GM12891 (cell line): ENCODE results near the gene MAP7D3.

Source experiments
- DNase-seq: peaks from one replicate; pipeline ENCODE4 v3.0.0; 2011; ENCODE audit warnings: low spot score; ENCODE audit not compliant: insufficient read length
- FAIRE-seq: peaks from 2 replicates; lab custom pipeline; 2011; peaks lifted over from hg19 to GRCh38; lab: Jason Lieb, UNC
- PAX5 ChIP-seq: IDR thresholded peaks from 2 replicates; pipeline ENCODE4 v1.6.1; 2011; ENCODE audit warnings: low read length, moderate library complexity, mild to moderate bottlenecking; ENCODE audit not compliant: insufficient read depth, severe bottlenecking
- POLR2A ChIP-seq: IDR thresholded peaks from 2 replicates; pipeline ENCODE4 v1.6.1; 2011; ENCODE audit warnings: low read depth, low read length, control low read depth
- POLR2AphosphoS5 ChIP-seq: IDR thresholded peaks from 2 replicates; pipeline ENCODE4 v1.6.1; 2011; ENCODE audit warnings: low read depth, low read length, control low read depth
- POU2F2 ChIP-seq: IDR thresholded peaks from 2 replicates; pipeline ENCODE4 v1.6.1; 2011; ENCODE audit warnings: low read depth, mild to moderate bottlenecking, control low read depth, low read length, moderate library complexity
- SPI1 ChIP-seq: IDR thresholded peaks from 2 replicates; pipeline ENCODE4 v1.6.1; 2011; ENCODE audit warnings: low read depth, low read length, control low read depth
- TAF1 ChIP-seq: IDR thresholded peaks from 2 replicates; pipeline ENCODE4 v1.6.1; 2011; ENCODE audit warnings: low read depth, low read length, control low read depth

The MAP7D3 gene

GRCh38 chrX:136190038-136190713 is 61.0 kb downstream of the MAP7D3 start:
- DNase-seq (no peak), FAIRE-seq (no peak)
- TF ChIP-seq SPI1 = no peak
- no peak for TF ChIP-seq PAX5
- no peak for TF ChIP-seq POLR2AphosphoS5
- TF ChIP-seq TAF1 = no peak
- TF ChIP-seq POU2F2 = no peak
- TF ChIP-seq POLR2A = no peak

- TF ChIP-seq PAX5 (no peak), POU2F2 (no peak), POLR2A (no peak), SPI1 (no peak), POLR2AphosphoS5 (no peak), TAF1 (no peak)
- FAIRE-seq (no peak), DNase-seq (no peak)
Measured at GRCh38 chrX:136189222-136189621, 62.0 kb downstream of the MAP7D3 start.

GRCh38 chrX:136186023-136186413 is 65.2 kb downstream of the MAP7D3 start:
- FAIRE-seq = no peak
- no peak for TF ChIP-seq POU2F2
- no peak for DNase-seq

DNA sequence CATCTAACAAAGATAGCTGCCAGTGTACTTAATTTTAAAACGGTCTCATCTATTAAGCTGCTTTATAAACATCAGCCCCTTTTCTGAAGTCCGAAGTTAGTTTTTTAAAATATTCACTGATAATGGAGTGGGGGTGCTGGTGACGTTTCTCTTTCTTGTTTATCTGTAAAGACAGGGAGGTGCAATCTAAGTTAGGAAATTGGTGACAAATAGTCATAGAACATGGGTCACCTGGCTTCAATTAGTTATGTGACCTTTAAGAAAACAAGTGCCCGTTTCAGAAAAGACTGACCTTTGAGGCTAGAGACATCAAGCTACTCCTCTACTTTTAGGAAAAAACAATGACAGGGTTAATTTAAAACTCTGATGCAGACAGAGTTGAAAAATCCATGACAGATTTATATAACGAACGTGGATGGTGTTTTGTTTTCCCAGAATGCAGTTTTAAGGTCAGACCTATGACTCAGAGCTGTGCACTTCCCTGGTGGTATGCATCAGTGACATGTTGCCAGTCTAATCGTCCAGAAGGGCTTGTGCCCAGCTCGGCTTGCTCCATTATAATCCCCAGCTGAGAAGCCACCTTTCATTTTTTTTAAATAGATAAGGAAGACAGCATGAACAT is 65.7 kb downstream of the MAP7D3 start:
- DNase-seq (no peak), FAIRE-seq (no peak)
- TF ChIP-seq POLR2AphosphoS5 = no peak
- TF ChIP-seq TAF1 = no peak
- no peak for TF ChIP-seq SPI1
- no peak for TF ChIP-seq PAX5
- TF ChIP-seq POLR2A = no peak
- TF ChIP-seq POU2F2 = no peak

DNA sequence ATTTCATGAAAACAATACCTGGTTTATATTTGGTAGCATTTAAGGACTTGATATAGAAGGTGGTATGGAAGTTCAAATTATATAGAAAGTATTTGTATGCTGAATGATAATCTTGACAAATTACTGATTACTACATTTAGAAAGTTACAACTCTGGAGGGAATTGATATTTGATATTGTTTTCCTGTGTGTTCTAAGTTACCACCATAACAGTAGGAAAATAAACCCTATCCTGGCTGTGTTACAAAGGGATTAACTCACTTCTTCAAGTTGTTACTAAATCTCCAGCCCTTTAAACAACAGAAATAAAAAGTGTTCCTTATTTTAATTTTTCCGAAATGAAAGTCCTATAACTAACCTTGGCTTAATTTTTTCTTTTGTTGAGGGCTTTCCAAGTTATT is 67.3 kb downstream of the MAP7D3 start:
- TF ChIP-seq PAX5 (no peak), POLR2A (no peak), POLR2AphosphoS5 (no peak), TAF1 (no peak), POU2F2 (no peak)
- no peak for DNase-seq
- FAIRE-seq = no peak

GRCh38 chrX:136183172-136183571 is 68.0 kb downstream of the MAP7D3 start:
- TF ChIP-seq TAF1 (no peak), SPI1 (no peak), POLR2A (no peak), POU2F2 (no peak), POLR2AphosphoS5 (no peak), PAX5 (no peak)
- DNase-seq = no peak
- FAIRE-seq = no peak

DNA sequence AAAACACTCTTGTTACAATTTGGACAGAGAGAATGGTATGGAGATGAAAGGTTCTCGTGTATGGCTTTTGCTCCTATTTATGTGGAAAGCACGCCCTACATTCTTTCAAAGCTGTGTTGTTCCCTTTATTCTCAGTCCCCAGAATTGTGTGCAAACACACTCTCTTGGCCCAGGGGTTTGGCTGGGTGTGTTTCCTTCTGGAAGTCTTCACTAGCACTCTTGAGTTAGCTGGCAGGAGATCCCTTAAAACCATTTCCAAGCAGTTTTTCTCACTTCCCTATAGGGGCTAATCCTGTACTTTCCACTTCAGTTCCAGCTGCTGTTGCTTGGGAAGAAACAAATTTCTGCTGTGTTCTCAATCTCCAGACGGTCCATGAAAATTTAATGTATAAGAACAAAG is 68.8 kb downstream of the MAP7D3 start:
- FAIRE-seq (no peak), DNase-seq (no peak)
- TF ChIP-seq PAX5 = no peak
- TF ChIP-seq SPI1 = no peak

GRCh38 chrX:136179133-136179532 is 72.1 kb downstream of the MAP7D3 start:
- FAIRE-seq (no peak), DNase-seq (no peak)
- TF ChIP-seq SPI1 (no peak), POU2F2 (no peak), POLR2AphosphoS5 (no peak), POLR2A (no peak), TAF1 (no peak), PAX5 (no peak)

DNA sequence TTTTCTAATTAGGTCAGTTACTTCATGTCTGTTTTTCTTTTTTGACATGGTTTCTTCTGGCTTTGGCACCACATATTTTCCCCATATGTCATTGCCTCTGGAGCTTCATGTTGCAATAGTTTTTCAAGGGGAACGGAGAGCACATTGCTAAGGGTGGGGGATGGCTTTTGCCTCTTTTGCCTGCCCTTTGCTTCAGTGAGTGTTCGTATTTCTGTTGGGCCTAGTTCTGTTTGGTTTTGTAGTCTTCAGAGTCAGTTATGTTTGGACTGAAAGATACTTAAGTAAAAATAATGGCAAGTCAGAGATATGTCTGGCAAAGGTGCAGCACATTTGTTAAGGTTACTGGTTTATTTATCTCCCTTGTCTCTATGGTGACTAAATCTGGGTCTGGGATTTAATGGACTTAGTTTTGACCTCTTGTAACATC is 74.8 kb downstream of the MAP7D3 start:
- DNase-seq (no peak), FAIRE-seq (no peak)
- TF ChIP-seq TAF1 = no peak
- TF ChIP-seq PAX5 = no peak
- no peak for TF ChIP-seq POLR2A
- no peak for TF ChIP-seq POLR2AphosphoS5
- no peak for TF ChIP-seq SPI1

DNA sequence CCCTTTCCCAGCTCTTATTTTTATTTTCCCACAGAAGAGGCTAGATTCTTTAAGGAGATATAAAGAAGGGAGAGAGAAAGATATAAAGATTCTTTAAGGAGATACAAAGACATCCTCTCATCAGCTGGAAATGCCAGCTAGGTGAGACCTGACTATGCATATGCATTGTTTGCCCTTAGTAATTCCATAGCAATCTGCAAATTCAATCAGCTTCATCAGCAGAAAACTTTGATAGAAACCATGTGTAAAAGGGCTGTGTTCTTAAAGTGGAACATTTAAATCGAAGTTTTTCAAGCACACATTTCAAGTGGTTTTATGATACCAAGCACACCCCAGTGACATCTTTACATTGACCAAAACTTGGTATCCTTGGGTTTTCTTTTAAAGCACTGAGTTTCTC is 79.8 kb downstream of the MAP7D3 start:
- TF ChIP-seq TAF1 = no peak
- TF ChIP-seq SPI1 = no peak
- TF ChIP-seq POLR2AphosphoS5 = no peak
- no peak for TF ChIP-seq POU2F2
- TF ChIP-seq PAX5 = no peak
- no peak for TF ChIP-seq POLR2A

More for the DNA sequence above, 79.8 kb downstream of the MAP7D3 start:
- FAIRE-seq = no peak
- DNase-seq = no peak
